ACC112 (cell line): ENCODE measurements around the gene TF.
A peak's percentile ranks its signal among the peaks of the same experiment; 100 is the strongest.

Experiments
- H2AFZ ChIP-seq: fragments of 200-600 bp; sonication (generic); one replicate; pipeline ENCODE4 v1.6.0; 2017; ENCODE audit warnings: antibody characterized with exemption, low read length; ENCODE audit not compliant: unreplicated experiment
- H3K27ac ChIP-seq: fragments of 200-600 bp; sonication (generic); 2 replicates; pipeline ENCODE4 v1.5.1; 2014; ENCODE audit warnings: low read depth, mild to moderate bottlenecking, antibody characterized with exemption, low read length, moderate library complexity
- H3K27me3 ChIP-seq: fragments of 200-600 bp; sonication (generic); 2 replicates; pipeline ENCODE4 v1.6.1; 2014; ENCODE audit warnings: mild to moderate bottlenecking, antibody characterized with exemption, low read length, moderate library complexity, mixed read lengths; ENCODE audit not compliant: insufficient read depth
- H3K36me3 ChIP-seq: fragments of 200-600 bp; sonication (generic); 2 replicates; pipeline ENCODE4 v1.6.1; 2016; ENCODE audit warnings: mild to moderate bottlenecking, antibody characterized with exemption, low read length, moderate library complexity, mixed read lengths; ENCODE audit not compliant: insufficient read depth
- H3K4me1 ChIP-seq: fragments of 200-600 bp; sonication (generic); one replicate; pipeline ENCODE4 v1.6.1; 2016; ENCODE audit warnings: low read length, mixed read lengths; ENCODE audit not compliant: insufficient read depth, unreplicated experiment, control insufficient read depth
- H3K4me3 ChIP-seq: fragments of 200-600 bp; sonication (generic); 2 replicates; pipeline ENCODE4 v1.5.1; 2014; ENCODE audit warnings: mild to moderate bottlenecking, low read depth, low read length
- H3K79me2 ChIP-seq: fragments of 200-600 bp; sonication (generic); one replicate; pipeline ENCODE4 v1.6.0; 2016; ENCODE audit warnings: low read length; ENCODE audit not compliant: control insufficient read depth, unreplicated experiment, insufficient read depth

TF gene

DNA sequence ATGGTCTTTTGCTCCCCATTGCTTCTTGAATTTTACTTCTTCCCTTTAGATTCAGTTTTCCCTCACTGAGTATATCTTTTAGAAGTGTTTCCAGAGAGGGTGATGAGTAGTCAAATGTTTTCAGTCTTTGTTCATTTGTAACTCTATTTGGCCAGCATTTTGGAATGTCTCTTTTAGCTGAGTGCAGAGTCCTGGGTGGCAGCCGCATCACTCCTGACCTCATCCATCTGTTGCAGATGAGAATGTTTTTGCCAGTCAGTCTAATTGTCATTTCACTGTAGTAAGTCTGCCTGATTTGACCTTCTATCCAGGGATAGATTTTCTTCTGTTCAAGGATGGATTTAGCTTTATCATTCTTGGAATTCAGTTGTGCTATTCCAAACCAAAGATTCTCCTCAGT lies 66.7 kb downstream of the TF start:
- Histone ChIP-seq H3K36me3 (peaks cover 34% of the 10 kb centered on the region), H3K27ac (no peak overlapping the region)

DNA sequence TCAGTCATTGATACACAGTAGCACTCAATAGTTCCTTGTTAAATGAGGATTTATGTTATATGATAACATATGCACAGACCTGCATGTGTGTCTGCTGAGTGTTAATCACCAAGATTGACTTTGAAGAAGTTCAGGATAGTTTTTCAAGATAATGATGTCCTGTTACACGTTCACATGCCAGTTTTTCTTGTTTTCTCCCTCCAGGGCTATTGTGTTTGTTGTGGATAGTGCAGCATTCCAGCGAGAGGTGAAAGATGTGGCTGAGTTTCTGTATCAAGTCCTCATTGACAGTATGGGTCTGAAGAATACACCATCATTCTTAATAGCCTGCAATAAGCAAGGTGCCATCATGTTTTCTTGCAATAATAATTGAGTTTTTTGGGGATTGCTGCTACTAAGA lies 69.2 kb downstream of the TF start:
- Histone ChIP-seq H3K36me3 (peaks cover 37% of the 10 kb centered on the region), H3K4me3 (no peak overlapping the region), H3K4me1 (no peaks in the 10 kb centered on the region), H2AFZ (no peak overlapping the region), H3K27ac (no peak overlapping the region), H3K79me2 (no peaks in the 10 kb centered on the region), H3K27me3 (no peaks in the 10 kb centered on the region)

More for the DNA sequence above, 66.7 kb downstream of the TF start:
- H3K4me3 ChIP-seq, result no peak overlapping the region
- H3K27me3 ChIP-seq, result no peaks in the 10 kb centered on the region
- H3K79me2 ChIP-seq, result peaks cover 7% of the 10 kb centered on the region
- H2AFZ ChIP-seq, result no peak overlapping the region
- no peaks in the 10 kb centered on the region for H3K4me1 ChIP-seq

DNA sequence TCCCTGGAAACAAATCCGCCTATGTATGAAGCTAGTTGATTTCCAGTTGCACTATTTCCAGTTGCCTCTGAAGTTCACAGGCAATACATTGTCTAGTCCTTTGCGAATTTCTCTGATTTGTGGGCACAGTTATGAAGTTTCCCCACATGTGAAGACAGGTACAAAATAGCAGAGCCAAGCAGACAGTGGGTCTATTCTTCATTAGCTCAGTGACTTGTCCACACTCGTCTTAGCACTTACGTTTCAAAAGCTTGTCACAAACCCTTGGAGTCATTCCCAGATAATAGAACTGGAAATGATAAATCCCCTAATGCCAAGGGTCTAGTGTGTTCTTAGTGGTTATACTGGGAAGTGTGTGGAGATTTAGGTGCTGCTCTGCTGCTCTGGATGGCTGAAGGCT lies 73.9 kb downstream of the TF start:
- Histone ChIP-seq H3K79me2 (no peaks in the 10 kb centered on the region), H3K36me3 (peaks cover 35% of the 10 kb centered on the region)

DNA sequence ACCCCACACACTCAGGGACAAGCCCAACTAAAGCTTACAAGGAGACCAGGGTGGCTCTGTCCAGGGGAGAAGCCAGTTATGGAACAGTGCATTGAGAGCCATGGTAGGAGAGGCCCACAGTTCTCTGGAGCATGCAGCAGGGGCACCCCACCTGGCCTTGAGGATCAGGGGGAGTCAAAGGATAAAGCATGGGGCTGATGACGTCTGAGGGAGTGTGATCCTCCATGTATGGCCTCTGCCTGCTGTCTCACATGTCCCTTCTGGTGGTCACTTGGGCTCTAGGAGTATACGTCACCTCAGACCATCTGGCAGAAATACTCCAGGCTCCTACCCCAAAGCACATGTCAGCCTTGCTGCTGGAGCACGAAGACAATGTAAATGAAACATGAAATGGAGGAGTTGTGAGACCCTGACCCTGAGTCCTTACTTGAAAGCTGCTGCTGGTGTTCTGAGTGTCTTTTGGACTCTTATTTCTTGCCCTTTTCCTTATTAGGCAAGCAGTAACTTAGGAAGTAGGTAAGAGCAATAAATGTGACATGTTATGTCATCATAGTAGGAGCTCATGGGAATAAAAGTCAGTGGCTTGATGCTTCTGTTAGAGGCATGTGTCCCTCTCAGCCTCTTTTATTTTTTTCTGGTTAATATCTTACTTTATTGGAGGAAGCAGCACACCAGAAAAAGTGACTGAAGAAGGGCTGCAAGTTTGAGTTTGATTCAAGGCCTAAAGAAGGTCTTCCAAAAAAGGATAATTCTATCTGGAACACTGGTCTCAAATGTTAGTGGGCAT lies 74.9 kb downstream of the TF start:
- Histone ChIP-seq H3K27me3 (no peaks in the 10 kb centered on the region), H2AFZ (no peak overlapping the region), H3K4me1 (peaks cover 14% of the 10 kb centered on the region), H3K36me3 (peaks cover 26% of the 10 kb centered on the region), H3K79me2 (no peaks in the 10 kb centered on the region), H3K4me3 (peak overlapping the region; percentile 18; the same call in 1 of the 2 replicates), H3K27ac (peak overlapping the region; percentile 40)

More for the DNA sequence above, 73.9 kb downstream of the TF start:
- Histone ChIP-seq H3K4me3 (no peak overlapping the region), H3K4me1 (peaks cover 14% of the 10 kb centered on the region), H3K27me3 (no peaks in the 10 kb centered on the region), H2AFZ (no peak overlapping the region), H3K27ac (no peak overlapping the region)

DNA sequence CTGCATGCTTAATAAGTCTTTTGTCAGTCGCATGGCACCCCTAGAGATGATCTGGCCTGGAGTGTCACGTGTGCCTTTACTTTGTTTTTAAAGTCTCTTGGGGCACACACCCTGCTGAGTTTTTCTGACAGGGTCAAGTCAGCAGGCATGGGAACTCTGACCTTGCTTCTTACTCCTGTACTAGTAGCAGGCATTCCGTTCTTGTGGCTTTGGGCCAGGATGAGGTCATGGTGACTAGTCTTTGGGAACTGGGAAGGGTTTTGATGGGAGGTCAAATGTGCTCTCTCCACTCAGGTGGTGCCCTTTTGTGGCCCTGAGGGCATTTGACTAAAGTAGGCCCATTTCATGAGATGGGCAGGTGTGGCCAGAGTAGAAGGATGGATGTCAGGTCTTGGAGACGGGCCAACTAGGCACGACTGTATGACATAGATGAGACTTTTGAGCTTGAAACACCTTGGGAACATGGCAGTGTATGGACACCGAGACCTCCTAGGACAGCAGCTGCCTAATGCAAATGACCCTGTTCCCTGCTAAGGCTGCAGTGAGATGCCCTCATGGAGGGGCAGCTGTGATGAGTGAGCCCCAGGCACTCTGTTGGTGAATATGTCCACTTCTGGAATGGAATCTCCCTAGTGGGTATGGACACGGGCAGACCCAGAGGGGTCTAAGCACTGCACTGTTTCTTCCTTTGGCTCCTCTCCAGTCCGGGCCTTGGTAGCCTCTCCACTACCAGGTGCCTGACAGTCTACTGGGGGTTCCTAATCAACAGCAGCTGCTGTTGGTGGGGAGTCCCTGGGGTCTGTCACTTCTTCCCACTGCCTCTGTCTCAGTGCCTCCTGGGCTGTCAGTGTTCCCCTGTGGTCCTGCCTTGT lies 75.8 kb downstream of the TF start:
- Histone ChIP-seq H3K79me2 (no peaks in the 10 kb centered on the region), H3K4me3 (peak overlapping the region; percentile 18; the same call in 1 of the 2 replicates), H3K36me3 (peaks cover 22% of the 10 kb centered on the region; the same call in 1 of the 2 replicates), H3K4me1 (peaks cover 14% of the 10 kb centered on the region), H2AFZ (no peak overlapping the region), H3K27me3 (no peaks in the 10 kb centered on the region), H3K27ac (peak overlapping the region; percentile 40)

DNA sequence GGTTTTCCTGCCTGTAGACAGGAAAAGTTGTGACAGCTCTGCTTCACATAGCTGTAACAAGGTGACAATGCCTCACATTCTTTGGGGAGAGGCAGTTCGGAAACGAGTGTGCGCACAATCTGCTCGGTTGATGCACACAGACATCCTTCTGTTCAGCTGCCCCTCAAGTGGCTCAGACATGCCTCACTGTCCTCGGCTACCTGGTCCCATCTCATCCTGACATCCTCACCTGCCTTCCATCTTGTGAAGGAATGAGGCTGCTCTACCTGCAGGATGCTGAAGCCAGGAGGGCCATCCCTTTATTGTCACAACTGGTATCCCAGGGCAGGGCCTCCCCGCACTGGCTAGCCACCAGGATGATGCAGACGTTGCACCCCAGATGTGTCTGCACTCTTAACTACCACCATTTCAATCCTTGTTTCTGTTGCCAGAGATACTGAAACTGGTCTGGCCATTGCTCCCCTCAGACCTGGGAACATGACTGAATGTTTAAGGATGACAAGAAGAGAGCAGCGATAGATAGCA lies 78.8 kb downstream of the TF start:
- Histone ChIP-seq H3K36me3 (peaks cover 16% of the 10 kb centered on the region; the same call in 1 of the 2 replicates), H3K79me2 (no peaks in the 10 kb centered on the region), H3K27me3 (no peaks in the 10 kb centered on the region), H3K4me3 (no peak overlapping the region), H3K4me1 (peaks cover 14% of the 10 kb centered on the region), H2AFZ (no peak overlapping the region), H3K27ac (no peak overlapping the region)

DNA sequence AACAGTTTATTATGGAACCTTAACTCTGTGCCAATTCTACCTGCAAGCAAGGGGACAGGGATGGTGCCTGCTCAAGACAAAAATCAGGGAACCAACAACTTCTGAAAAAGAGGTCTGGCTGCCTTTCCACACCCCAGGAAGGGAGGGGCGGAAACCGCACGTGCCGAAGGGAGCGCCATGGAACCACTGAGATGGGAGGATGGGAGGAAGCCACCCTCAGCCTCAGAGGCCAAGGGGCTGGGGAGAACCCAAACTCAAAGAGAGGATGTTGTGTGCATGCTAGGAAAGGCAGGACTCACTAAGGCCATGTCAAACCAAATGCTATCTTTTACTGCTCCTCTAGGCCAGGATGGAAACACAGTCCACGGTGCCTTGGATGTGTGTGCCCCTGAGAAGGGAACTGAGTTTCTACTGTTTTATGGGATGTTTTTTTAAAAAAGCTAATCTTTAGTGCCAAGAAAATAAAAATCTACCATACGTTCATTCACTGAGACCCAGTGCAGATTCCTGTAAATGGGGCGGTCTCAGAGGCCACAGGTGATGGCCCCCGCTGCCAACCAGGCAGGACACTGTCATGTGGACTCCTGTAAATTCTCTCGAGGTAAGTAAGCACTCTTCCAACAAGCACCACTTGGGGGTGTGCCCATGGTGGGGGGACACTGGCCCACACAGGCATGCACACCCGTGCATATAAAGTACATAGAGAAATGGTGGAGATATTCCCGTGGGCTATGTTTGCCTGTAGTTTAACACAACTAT lies 80.0 kb downstream of the TF start:
- Histone ChIP-seq H3K4me1 (peaks cover 12% of the 10 kb centered on the region), H3K79me2 (no peaks in the 10 kb centered on the region), H3K36me3 (peaks cover 13% of the 10 kb centered on the region; the same call in 1 of the 2 replicates), H2AFZ (no peak overlapping the region), H3K4me3 (no peak overlapping the region), H3K27me3 (no peaks in the 10 kb centered on the region), H3K27ac (no peak overlapping the region)

DNA sequence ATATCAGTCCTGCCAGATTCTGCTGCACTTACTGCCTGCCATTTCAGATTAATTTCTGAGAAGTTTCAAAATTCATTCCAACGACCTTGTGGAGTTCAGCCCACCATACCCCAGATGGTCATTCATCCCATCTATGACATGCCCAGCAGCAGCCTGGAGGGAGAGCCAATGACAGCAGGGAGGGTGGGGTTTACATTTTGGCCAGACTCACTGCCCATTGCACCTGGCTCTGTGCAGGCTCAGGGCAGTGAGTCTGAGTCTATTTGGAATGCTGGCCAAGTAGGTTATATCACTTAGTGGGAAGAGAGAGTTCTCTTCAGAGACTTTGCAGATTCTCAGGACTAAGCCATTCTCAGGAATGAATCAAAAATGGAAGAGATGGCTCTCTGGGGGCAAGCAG lies 80.9 kb downstream of the TF start:
- no peak overlapping the region for H3K27ac ChIP-seq

DNA sequence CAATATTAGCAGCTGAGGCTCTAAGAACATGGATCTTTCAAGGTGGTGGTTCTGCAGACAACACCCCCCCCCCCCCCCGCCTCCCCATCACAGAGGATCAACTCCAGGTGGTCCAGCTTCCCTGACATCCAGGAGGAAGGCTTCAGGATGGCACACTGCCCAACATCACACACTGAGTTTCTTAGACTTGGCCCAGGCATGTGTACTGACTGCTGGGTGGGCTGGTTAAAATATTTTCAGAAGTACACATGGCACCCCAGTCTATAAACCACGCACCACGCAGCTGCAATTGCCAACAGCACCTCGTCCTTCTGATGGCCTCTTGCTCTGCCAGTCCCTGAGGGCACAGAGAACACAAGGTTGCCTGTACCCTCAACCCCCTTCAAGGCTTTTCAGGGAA lies 81.5 kb downstream of the TF start:
- Histone ChIP-seq H3K79me2 (no peaks in the 10 kb centered on the region), H3K27ac (no peak overlapping the region), H3K4me3 (no peak overlapping the region), H2AFZ (no peak overlapping the region), H3K36me3 (peaks cover 10% of the 10 kb centered on the region; the same call in 1 of the 2 replicates), H3K27me3 (no peaks in the 10 kb centered on the region), H3K4me1 (no peaks in the 10 kb centered on the region)

More for the DNA sequence above, 80.9 kb downstream of the TF start:
- no peaks in the 10 kb centered on the region for H3K79me2 ChIP-seq
- H2AFZ ChIP-seq, result no peak overlapping the region
- no peaks in the 10 kb centered on the region for H3K27me3 ChIP-seq
- no peak overlapping the region for H3K4me3 ChIP-seq
- H3K36me3 ChIP-seq, result peaks cover 13% of the 10 kb centered on the region; the same call in 1 of the 2 replicates
- peaks cover 2% of the 10 kb centered on the region for H3K4me1 ChIP-seq
